WTC11 (cell line): ENCODE results near the gene LDB3. TPM values are rescaled to one million over a fixed set of nuclear protein-coding genes. Genes with fewer than 3 reads are reported as not detected.

Source experiments
- ATAC-seq: fragments of 200-7000 bp; cut with Tn5 transposase; 2 replicates; pipeline ENCODE4 v1.10.0; 2021; ENCODE audit warnings: mild to moderate bottlenecking, moderate library complexity
- CTCF ChIA-PET: fragments of 300-600 bp; sonication (Branson Sonifier 250); formaldehyde crosslinking; loops from one replicate; lab custom pipeline; 2021; ENCODE audit warnings: antibody characterized with exemption; lab: Charles Lee
- POLR2A ChIA-PET: fragments of 350-600 bp; sonication (Branson Sonifier 250); formaldehyde crosslinking; loops from one replicate; lab custom pipeline; 2021; ENCODE audit warnings: antibody characterized with exemption; lab: Charles Lee
- DNase-seq: peaks from one replicate; pipeline ENCODE4 v3.0.0; 2021; ENCODE audit warnings: low spot score
- H3K27ac Mint-ChIP-seq: 2 replicates; pipeline ENCODE4 v1.8.0; 2021; ENCODE audit warnings: mixed read lengths
- H3K27me3 Mint-ChIP-seq: 2 replicates; pipeline ENCODE4 v1.8.0; 2021; ENCODE audit warnings: low read depth, mild to moderate bottlenecking, moderate library complexity, mixed read lengths
- H3K36me3 Mint-ChIP-seq: 2 replicates; pipeline ENCODE4 v1.8.0; 2021; ENCODE audit warnings: mixed read lengths
- H3K4me1 Mint-ChIP-seq: 2 replicates; pipeline ENCODE4 v1.8.0; 2022; ENCODE audit warnings: mixed read lengths
- H3K4me3 Mint-ChIP-seq: 2 replicates; pipeline ENCODE4 v1.8.0; 2021; ENCODE audit warnings: mild to moderate bottlenecking, moderate library complexity, mixed read lengths
- H3K9me3 Mint-ChIP-seq: 2 replicates; pipeline ENCODE4 v1.8.0; 2021; ENCODE audit warnings: mixed read lengths
- IRF2 ChIP-seq: sonication (generic); formaldehyde crosslinking; IDR thresholded peaks from 2 replicates; pipeline ENCODE4 v1.8.0; 2022; ENCODE audit warnings: low read depth, missing genetic modification reagents, borderline replicate concordance
- NR3C1 ChIP-seq: sonication (generic); formaldehyde crosslinking; conservative IDR thresholded peaks from 2 replicates; pipeline ENCODE4 v1.8.1; 2023; ENCODE audit warnings: low read depth, mild to moderate bottlenecking, missing genetic modification reagents
- TCF7 ChIP-seq: sonication (generic); formaldehyde crosslinking; IDR thresholded peaks from 2 replicates; pipeline ENCODE4 v1.8.0; 2022; ENCODE audit warnings: mild to moderate bottlenecking, low read depth, missing genetic modification reagents, moderate library complexity
- ZNF121 ChIP-seq: sonication (generic); formaldehyde crosslinking; IDR thresholded peaks from 2 replicates; pipeline ENCODE4 v1.8.0; 2023; ENCODE audit warnings: missing genetic modification reagents
- ZNF416 ChIP-seq: fragments of 250-450 bp; sonication (Bioruptor Pico); IDR thresholded peaks from 2 replicates; pipeline ENCODE4 v1.9.0; 2021; ENCODE audit warnings: mild to moderate bottlenecking, inconsistent platforms
- total RNA-seq: library from RNA; stranded (reverse); gene quantifications from 3 replicates; pipeline ENCODE4 v1.2.3, GENCODE V29; 2021
- TF ChIP-seq, protein P1 (sequence below): sonication (generic); formaldehyde crosslinking; conservative IDR thresholded peaks from 2 replicates; pipeline ENCODE4 v1.8.1; 2023; ENCODE audit warnings: mild to moderate bottlenecking, low read depth, missing genetic modification reagents, moderate library complexity
- TF ChIP-seq, protein P2 (sequence below): sonication (generic); formaldehyde crosslinking; IDR thresholded peaks from 2 replicates; pipeline ENCODE4 v1.8.0; 2023; ENCODE audit warnings: mild to moderate bottlenecking, missing genetic modification reagents
- TF ChIP-seq, protein P3 (sequence below): fragments of 250-450 bp; sonication (Bioruptor Pico); IDR thresholded peaks from 2 replicates; pipeline ENCODE4 v1.9.0; 2021; ENCODE audit warnings: mild to moderate bottlenecking
- TF ChIP-seq, protein P4 (sequence below): sonication (generic); formaldehyde crosslinking; IDR thresholded peaks from 2 replicates; pipeline ENCODE4 v1.8.0; 2023; ENCODE audit warnings: missing genetic modification reagents, mild to moderate bottlenecking, borderline replicate concordance
- TF ChIP-seq, protein P5 (sequence below): sonication (generic); formaldehyde crosslinking; IDR thresholded peaks from 2 replicates; pipeline ENCODE4 v1.8.0; 2023; ENCODE audit warnings: missing genetic modification reagents
- TF ChIP-seq, protein P6 (sequence below): sonication (generic); formaldehyde crosslinking; IDR thresholded peaks from 2 replicates; pipeline ENCODE4 v1.8.1; 2022; ENCODE audit warnings: low read depth, mild to moderate bottlenecking, moderate library complexity, missing genetic modification reagents, borderline replicate concordance

Gene LDB3
- total RNA-seq, 1 experiment from 2014 or later: 0.42 TPM

DNA sequence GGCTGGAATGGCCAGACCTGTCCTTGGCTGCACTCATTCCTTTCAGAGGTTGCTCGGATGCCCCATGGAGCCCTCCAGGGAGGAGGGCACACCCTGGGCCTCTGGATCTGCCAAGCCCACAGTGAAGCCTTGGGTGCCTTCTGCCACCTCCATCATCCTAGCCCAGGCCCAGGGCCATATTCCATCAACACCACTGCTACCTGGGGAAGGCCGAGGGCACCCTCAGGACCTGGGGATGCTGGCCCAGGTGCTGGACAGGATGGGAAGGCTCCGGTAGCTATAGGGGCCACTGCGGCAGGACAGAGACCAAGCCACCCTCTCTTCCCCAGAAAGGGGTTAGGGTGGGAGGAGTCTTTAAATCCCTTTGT lies 13.2 kb upstream of the LDB3 start:
- CTCF ChIA-PET: no interaction called here
- H3K27me3 Mint-ChIP-seq: no peaks in the 10 kb centered on the region
- POLR2A ChIA-PET: no interaction called here
- H3K27ac Mint-ChIP-seq: no peak overlapping the region
- H3K4me1 Mint-ChIP-seq: peaks cover 7% of the 10 kb centered on the region
- ATAC-seq (no peak), DNase-seq (no peak)
- H3K36me3 Mint-ChIP-seq: no peaks in the 10 kb centered on the region
- H3K9me3 Mint-ChIP-seq: no peaks in the 10 kb centered on the region
- TF ChIP-seq, protein P1, sequence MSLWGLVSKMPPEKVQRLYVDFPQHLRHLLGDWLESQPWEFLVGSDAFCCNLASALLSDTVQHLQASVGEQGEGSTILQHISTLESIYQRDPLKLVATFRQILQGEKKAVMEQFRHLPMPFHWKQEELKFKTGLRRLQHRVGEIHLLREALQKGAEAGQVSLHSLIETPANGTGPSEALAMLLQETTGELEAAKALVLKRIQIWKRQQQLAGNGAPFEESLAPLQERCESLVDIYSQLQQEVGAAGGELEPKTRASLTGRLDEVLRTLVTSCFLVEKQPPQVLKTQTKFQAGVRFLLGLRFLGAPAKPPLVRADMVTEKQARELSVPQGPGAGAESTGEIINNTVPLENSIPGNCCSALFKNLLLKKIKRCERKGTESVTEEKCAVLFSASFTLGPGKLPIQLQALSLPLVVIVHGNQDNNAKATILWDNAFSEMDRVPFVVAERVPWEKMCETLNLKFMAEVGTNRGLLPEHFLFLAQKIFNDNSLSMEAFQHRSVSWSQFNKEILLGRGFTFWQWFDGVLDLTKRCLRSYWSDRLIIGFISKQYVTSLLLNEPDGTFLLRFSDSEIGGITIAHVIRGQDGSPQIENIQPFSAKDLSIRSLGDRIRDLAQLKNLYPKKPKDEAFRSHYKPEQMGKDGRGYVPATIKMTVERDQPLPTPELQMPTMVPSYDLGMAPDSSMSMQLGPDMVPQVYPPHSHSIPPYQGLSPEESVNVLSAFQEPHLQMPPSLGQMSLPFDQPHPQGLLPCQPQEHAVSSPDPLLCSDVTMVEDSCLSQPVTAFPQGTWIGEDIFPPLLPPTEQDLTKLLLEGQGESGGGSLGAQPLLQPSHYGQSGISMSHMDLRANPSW: no peak
- TF ChIP-seq, protein P2, sequence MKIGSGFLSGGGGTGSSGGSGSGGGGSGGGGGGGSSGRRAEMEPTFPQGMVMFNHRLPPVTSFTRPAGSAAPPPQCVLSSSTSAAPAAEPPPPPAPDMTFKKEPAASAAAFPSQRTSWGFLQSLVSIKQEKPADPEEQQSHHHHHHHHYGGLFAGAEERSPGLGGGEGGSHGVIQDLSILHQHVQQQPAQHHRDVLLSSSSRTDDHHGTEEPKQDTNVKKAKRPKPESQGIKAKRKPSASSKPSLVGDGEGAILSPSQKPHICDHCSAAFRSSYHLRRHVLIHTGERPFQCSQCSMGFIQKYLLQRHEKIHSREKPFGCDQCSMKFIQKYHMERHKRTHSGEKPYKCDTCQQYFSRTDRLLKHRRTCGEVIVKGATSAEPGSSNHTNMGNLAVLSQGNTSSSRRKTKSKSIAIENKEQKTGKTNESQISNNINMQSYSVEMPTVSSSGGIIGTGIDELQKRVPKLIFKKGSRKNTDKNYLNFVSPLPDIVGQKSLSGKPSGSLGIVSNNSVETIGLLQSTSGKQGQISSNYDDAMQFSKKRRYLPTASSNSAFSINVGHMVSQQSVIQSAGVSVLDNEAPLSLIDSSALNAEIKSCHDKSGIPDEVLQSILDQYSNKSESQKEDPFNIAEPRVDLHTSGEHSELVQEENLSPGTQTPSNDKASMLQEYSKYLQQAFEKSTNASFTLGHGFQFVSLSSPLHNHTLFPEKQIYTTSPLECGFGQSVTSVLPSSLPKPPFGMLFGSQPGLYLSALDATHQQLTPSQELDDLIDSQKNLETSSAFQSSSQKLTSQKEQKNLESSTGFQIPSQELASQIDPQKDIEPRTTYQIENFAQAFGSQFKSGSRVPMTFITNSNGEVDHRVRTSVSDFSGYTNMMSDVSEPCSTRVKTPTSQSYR: no peak
- TF ChIP-seq, protein P3, sequence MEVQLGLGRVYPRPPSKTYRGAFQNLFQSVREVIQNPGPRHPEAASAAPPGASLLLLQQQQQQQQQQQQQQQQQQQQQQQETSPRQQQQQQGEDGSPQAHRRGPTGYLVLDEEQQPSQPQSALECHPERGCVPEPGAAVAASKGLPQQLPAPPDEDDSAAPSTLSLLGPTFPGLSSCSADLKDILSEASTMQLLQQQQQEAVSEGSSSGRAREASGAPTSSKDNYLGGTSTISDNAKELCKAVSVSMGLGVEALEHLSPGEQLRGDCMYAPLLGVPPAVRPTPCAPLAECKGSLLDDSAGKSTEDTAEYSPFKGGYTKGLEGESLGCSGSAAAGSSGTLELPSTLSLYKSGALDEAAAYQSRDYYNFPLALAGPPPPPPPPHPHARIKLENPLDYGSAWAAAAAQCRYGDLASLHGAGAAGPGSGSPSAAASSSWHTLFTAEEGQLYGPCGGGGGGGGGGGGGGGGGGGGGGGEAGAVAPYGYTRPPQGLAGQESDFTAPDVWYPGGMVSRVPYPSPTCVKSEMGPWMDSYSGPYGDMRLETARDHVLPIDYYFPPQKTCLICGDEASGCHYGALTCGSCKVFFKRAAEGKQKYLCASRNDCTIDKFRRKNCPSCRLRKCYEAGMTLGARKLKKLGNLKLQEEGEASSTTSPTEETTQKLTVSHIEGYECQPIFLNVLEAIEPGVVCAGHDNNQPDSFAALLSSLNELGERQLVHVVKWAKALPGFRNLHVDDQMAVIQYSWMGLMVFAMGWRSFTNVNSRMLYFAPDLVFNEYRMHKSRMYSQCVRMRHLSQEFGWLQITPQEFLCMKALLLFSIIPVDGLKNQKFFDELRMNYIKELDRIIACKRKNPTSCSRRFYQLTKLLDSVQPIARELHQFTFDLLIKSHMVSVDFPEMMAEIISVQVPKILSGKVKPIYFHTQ (CRISPR knock-in tag): no peak
- no peak for TF ChIP-seq TCF7
- TF ChIP-seq, protein P4, sequence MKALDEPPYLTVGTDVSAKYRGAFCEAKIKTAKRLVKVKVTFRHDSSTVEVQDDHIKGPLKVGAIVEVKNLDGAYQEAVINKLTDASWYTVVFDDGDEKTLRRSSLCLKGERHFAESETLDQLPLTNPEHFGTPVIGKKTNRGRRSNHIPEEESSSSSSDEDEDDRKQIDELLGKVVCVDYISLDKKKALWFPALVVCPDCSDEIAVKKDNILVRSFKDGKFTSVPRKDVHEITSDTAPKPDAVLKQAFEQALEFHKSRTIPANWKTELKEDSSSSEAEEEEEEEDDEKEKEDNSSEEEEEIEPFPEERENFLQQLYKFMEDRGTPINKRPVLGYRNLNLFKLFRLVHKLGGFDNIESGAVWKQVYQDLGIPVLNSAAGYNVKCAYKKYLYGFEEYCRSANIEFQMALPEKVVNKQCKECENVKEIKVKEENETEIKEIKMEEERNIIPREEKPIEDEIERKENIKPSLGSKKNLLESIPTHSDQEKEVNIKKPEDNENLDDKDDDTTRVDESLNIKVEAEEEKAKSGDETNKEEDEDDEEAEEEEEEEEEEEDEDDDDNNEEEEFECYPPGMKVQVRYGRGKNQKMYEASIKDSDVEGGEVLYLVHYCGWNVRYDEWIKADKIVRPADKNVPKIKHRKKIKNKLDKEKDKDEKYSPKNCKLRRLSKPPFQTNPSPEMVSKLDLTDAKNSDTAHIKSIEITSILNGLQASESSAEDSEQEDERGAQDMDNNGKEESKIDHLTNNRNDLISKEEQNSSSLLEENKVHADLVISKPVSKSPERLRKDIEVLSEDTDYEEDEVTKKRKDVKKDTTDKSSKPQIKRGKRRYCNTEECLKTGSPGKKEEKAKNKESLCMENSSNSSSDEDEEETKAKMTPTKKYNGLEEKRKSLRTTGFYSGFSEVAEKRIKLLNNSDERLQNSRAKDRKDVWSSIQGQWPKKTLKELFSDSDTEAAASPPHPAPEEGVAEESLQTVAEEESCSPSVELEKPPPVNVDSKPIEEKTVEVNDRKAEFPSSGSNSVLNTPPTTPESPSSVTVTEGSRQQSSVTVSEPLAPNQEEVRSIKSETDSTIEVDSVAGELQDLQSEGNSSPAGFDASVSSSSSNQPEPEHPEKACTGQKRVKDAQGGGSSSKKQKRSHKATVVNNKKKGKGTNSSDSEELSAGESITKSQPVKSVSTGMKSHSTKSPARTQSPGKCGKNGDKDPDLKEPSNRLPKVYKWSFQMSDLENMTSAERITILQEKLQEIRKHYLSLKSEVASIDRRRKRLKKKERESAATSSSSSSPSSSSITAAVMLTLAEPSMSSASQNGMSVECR: no peak
- no peak for TF ChIP-seq ZNF416 (CRISPR knock-in tag)
- TF ChIP-seq, protein P5, sequence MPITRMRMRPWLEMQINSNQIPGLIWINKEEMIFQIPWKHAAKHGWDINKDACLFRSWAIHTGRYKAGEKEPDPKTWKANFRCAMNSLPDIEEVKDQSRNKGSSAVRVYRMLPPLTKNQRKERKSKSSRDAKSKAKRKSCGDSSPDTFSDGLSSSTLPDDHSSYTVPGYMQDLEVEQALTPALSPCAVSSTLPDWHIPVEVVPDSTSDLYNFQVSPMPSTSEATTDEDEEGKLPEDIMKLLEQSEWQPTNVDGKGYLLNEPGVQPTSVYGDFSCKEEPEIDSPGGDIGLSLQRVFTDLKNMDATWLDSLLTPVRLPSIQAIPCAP (CRISPR knock-in tag): no peak
- TF ChIP-seq NR3C1 (CRISPR knock-in tag): no peak
- TF ChIP-seq IRF2 (CRISPR knock-in tag): no peak
- TF ChIP-seq, protein P6, sequence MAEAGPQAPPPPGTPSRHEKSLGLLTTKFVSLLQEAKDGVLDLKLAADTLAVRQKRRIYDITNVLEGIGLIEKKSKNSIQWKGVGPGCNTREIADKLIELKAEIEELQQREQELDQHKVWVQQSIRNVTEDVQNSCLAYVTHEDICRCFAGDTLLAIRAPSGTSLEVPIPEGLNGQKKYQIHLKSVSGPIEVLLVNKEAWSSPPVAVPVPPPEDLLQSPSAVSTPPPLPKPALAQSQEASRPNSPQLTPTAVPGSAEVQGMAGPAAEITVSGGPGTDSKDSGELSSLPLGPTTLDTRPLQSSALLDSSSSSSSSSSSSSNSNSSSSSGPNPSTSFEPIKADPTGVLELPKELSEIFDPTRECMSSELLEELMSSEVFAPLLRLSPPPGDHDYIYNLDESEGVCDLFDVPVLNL (CRISPR knock-in tag): no peak
- TF ChIP-seq ZNF121: no peak
- H3K4me3 Mint-ChIP-seq: no peak overlapping the region
